HEK293 (cell line): ENCODE measurements around the gene KLF4.

Experiments
- CTCF ChIA-PET: fragments of 350-600 bp; formaldehyde crosslinking; extraction: SDS; loops from one replicate; lab custom pipeline; 2021; ENCODE audit warnings: antibody characterized with exemption; lab: Yijun Ruan, JAX
- POLR2A ChIA-PET: fragments of 300-600 bp; formaldehyde crosslinking; extraction: SDS; loops from one replicate; lab custom pipeline; 2020; ENCODE audit warnings: antibody characterized with exemption, inconsistent platforms; lab: Yijun Ruan, JAX
- H3K27ac ChIP-seq: fragments of 200-500 bp; sonication (Bioruptor generic); 2 replicates; pipeline ENCODE4 v1.5.1; 2014; ENCODE audit warnings: low read depth, low read length, control low read depth, inconsistent platforms; ENCODE audit errors: extremely low read depth
- H3K36me3 ChIP-seq, 2 experiments: fragments of 200-500 bp in 1 of 2; sonication (Bioruptor generic) in 1 of 2; 1 replicate in 1 of 2; 2 replicates in 1 of 2; pipeline ENCODE4 v1.5.1; 2014 to 2017; ENCODE audit warnings: inconsistent platforms in 2 of 2, low read length in 2 of 2; ENCODE audit not compliant: control insufficient read depth in 2 of 2, insufficient read depth in 1 of 2
- H3K4me1 ChIP-seq: fragments of 200-500 bp; sonication (Bioruptor generic); 2 replicates; pipeline ENCODE4 v1.5.1; 2014; ENCODE audit warnings: mild to moderate bottlenecking, low read length, inconsistent platforms; ENCODE audit not compliant: control insufficient read depth, insufficient read depth
- H3K4me3 ChIP-seq: 2 replicates; pipeline ENCODE4 v1.5.1; 2011; ENCODE audit warnings: low read depth, mild to moderate bottlenecking, control low read depth, low read length, moderate library complexity
- H3K9me3 ChIP-seq: fragments of 200-500 bp; sonication (Bioruptor generic); 2 replicates; pipeline ENCODE4 v1.5.1; 2014; ENCODE audit warnings: low read depth, low read length, inconsistent platforms; ENCODE audit not compliant: control insufficient read depth, insufficient read depth
- HIC1 ChIP-seq: fragments of 450-650 bp; formaldehyde crosslinking; IDR thresholded peaks from 2 replicates; pipeline ENCODE4 v1.5.1; 2016; ENCODE audit warnings: missing biosample characterization, missing genetic modification characterization
- HOXD13 ChIP-seq: sonication (generic); formaldehyde crosslinking; IDR thresholded peaks from 2 replicates; pipeline ENCODE4 v1.8.0; 2022; ENCODE audit warnings: missing genetic modification reagents, borderline replicate concordance
- KLF10 ChIP-seq: fragments of 450-650 bp; IDR thresholded peaks from 2 replicates; pipeline ENCODE4 v1.5.1; 2018; ENCODE audit warnings: missing biosample characterization, mild to moderate bottlenecking, missing genetic modification characterization
- YY1 ChIP-seq: fragments of 450-650 bp; formaldehyde crosslinking; IDR thresholded peaks from 2 replicates; pipeline ENCODE4 v1.5.1; 2018; ENCODE audit warnings: missing biosample characterization, missing genetic modification characterization
- ZBTB17 ChIP-seq: fragments of 450-650 bp; formaldehyde crosslinking; IDR thresholded peaks from 2 replicates; pipeline ENCODE4 v1.5.1; 2016; ENCODE audit warnings: missing biosample characterization, missing genetic modification characterization
- ZBTB8A ChIP-seq: fragments of 450-650 bp; formaldehyde crosslinking; IDR thresholded peaks from 2 replicates; pipeline ENCODE4 v1.5.1; 2016; ENCODE audit warnings: missing biosample characterization, missing genetic modification characterization
- ZEB2 ChIP-seq: fragments of 450-650 bp; formaldehyde crosslinking; IDR thresholded peaks from 2 replicates; pipeline ENCODE4 v1.5.1; 2016; ENCODE audit warnings: missing biosample characterization, missing genetic modification characterization
- ZIC2 ChIP-seq: fragments of 450-650 bp; formaldehyde crosslinking; IDR thresholded peaks from 2 replicates; pipeline ENCODE4 v1.5.1; 2016; ENCODE audit warnings: missing biosample characterization, missing genetic modification characterization
- ZNF157 ChIP-seq: fragments of 450-650 bp; formaldehyde crosslinking; IDR thresholded peaks from 2 replicates; pipeline ENCODE4 v1.5.1; 2016; ENCODE audit warnings: missing biosample characterization, missing genetic modification characterization
- ZNF2 ChIP-seq: fragments of 450-650 bp; formaldehyde crosslinking; IDR thresholded peaks from 2 replicates; pipeline ENCODE4 v1.5.1; 2016; ENCODE audit warnings: missing biosample characterization, missing genetic modification characterization
- ZNF223 ChIP-seq: fragments of 450-650 bp; formaldehyde crosslinking; IDR thresholded peaks from 2 replicates; pipeline ENCODE4 v1.5.1; 2016; ENCODE audit warnings: missing biosample characterization, missing genetic modification characterization
- ZNF341 ChIP-seq: fragments of 450-650 bp; formaldehyde crosslinking; IDR thresholded peaks from 2 replicates; pipeline ENCODE4; 2016; ENCODE audit warnings: low read depth, missing biosample characterization, missing genetic modification characterization
- ZNF354C ChIP-seq: fragments of 450-650 bp; formaldehyde crosslinking; IDR thresholded peaks from 2 replicates; pipeline ENCODE4 v1.5.1; 2016; ENCODE audit warnings: missing biosample characterization, missing genetic modification characterization, low read depth, borderline replicate concordance
- ZNF398 ChIP-seq: fragments of 450-650 bp; formaldehyde crosslinking; IDR thresholded peaks from 2 replicates; pipeline ENCODE4 v1.5.1; 2017; ENCODE audit warnings: missing biosample characterization, missing genetic modification characterization
- ZNF501 ChIP-seq: fragments of 450-650 bp; formaldehyde crosslinking; IDR thresholded peaks from 2 replicates; pipeline ENCODE4 v1.5.1; 2016; ENCODE audit warnings: missing biosample characterization, missing genetic modification characterization
- ZNF560 ChIP-seq: fragments of 450-650 bp; formaldehyde crosslinking; IDR thresholded peaks from 2 replicates; pipeline ENCODE4 v1.5.1; 2017; ENCODE audit warnings: missing biosample characterization, missing genetic modification characterization, borderline replicate concordance
- ZNF561 ChIP-seq: fragments of 450-650 bp; IDR thresholded peaks from 2 replicates; pipeline ENCODE4 v1.5.1; 2018; ENCODE audit warnings: missing biosample characterization, missing genetic modification characterization, borderline replicate concordance
- ZNF629 ChIP-seq: fragments of 450-650 bp; formaldehyde crosslinking; IDR thresholded peaks from 2 replicates; pipeline ENCODE4 v1.5.1; 2017; ENCODE audit warnings: missing biosample characterization, missing genetic modification characterization
- ZNF664 ChIP-seq: fragments of 450-650 bp; formaldehyde crosslinking; IDR thresholded peaks from 2 replicates; pipeline ENCODE4 v1.5.1; 2016; ENCODE audit warnings: missing biosample characterization, missing genetic modification characterization
- ZNF692 ChIP-seq: fragments of 450-650 bp; formaldehyde crosslinking; IDR thresholded peaks from 2 replicates; pipeline ENCODE4 v1.5.1; 2016; ENCODE audit warnings: missing biosample characterization, missing genetic modification characterization
- ZNF701 ChIP-seq: fragments of 450-650 bp; formaldehyde crosslinking; IDR thresholded peaks from 2 replicates; pipeline ENCODE4 v1.5.1; 2016; ENCODE audit warnings: missing biosample characterization, missing genetic modification characterization
- ZNF76 ChIP-seq: fragments of 450-650 bp; formaldehyde crosslinking; IDR thresholded peaks from 2 replicates; pipeline ENCODE4; 2016; ENCODE audit warnings: low read depth, missing biosample characterization, missing genetic modification characterization, borderline replicate concordance
- ZSCAN30 ChIP-seq: fragments of 450-650 bp; IDR thresholded peaks from 2 replicates; pipeline ENCODE4 v1.5.1; 2018; ENCODE audit warnings: missing biosample characterization, mild to moderate bottlenecking, missing genetic modification characterization, moderate library complexity
- TF ChIP-seq, protein P1 (sequence below): fragments of 450-650 bp; formaldehyde crosslinking; IDR thresholded peaks from 2 replicates; pipeline ENCODE4 v1.5.1; 2016; ENCODE audit warnings: missing biosample characterization, missing genetic modification characterization
- TF ChIP-seq, protein P2 (sequence below): fragments of 450-650 bp; formaldehyde crosslinking; IDR thresholded peaks from 2 replicates; pipeline ENCODE4 v1.5.1; 2016; ENCODE audit warnings: missing biosample characterization, missing genetic modification characterization
- TF ChIP-seq, protein P3 (sequence below): fragments of 450-650 bp; formaldehyde crosslinking; optimal IDR thresholded peaks from 2 replicates; pipeline ENCODE3; 2016; ENCODE audit warnings: missing biosample characterization, mild to moderate bottlenecking, missing genetic modification characterization

KLF4 gene

DNA sequence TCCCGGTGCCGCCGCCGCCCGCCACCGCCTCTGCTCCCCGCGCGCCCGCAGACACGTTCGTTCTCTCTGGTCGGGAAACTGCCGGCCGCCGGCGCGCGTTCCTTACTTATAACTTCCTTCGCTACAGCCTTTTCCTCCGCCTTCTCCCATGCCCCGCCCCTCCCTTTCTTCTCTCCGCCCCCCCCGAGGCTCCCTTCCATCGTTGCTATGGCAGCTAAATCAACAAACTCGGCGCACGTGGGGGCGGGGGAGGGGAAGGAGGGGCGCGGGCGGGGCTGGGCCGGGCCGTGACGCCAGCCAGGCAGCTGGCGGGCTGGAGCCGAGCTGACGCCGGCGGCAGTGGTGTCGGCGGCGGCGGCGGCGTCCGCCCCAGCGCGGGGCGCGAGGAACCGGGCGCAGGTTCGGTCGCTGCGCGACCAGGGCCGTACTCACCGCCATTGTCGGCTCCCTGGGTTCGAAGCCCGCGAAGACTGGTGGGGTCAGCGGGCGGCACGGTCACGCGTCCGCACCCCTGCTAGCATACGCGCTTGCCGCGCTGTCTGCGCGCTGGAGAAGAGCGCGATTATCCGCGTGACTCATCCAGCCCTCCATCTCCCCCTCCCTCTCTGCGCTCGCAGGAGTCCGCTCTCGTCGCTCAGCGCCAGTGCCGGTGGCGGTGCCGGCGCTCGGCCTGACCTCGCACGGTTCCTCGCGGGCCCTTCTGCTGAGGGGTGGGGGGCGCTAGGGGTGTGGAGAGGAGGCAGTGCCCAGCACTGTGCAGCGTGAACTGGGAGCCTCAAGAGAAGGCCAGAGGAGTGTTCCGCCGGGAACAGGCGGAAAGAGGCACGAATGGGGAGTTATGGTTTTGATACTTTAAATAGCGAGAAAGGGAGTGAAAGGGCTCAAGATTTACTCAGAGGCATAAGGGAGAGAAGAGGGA is at the start of gene KLF4:
Gene KLF4, minus strand, starts transcription at position 83 of the 919 bp plus-strand sequence. CDS start 597 bp downstream, outside the sequence.
- H3K4me3 ChIP-seq: peak within 1 kb of the TSS; percentile 51
- no peaks in the 10 kb centered on the region for H3K4me1 ChIP-seq
- H3K27ac ChIP-seq: peak within 1 kb of the TSS; percentile 81
- no peaks in the 10 kb centered on the region for H3K9me3 ChIP-seq
- peaks cover 0 to 31% of the 10 kb centered on the region in 2 experiments; a peak in 1 of 3 replicates for H3K36me3 ChIP-seq
- CTCF ChIA-PET: interaction anchor here (1.2 kb wide), 1 partner anchor 1076 kb away, joined by 3 read pairs; no protein-coding TSS in a partner anchor
- POLR2A ChIA-PET: interaction anchor here (0.5 to 1.3 kb wide), 22 partner anchors 15 to 1870 kb away, joined by 3 to 7 read pairs (median 4); partner anchors contain the start of gene RAD23B
- TF ChIP-seq ZNF561 (tag by site-specific recombination) (peak; percentile 75; the same call in 1 of the 2 replicates), ZSCAN30 (tag by site-specific recombination) (peak; percentile 23; the same call in 1 of the 2 replicates), ZIC2 (tag by site-specific recombination) (peak; percentile 60), ZNF501 (tag by site-specific recombination) (peak; percentile 60), ZBTB17 (tag by site-specific recombination) (peak; percentile 94), ZNF701 (tag by site-specific recombination) (no peak), ZNF398 (tag by site-specific recombination) (peak; percentile 18; the same call in 1 of the 2 replicates), ZNF629 (tag by site-specific recombination) (peak; percentile 71), YY1 (tag by site-specific recombination) (peak; percentile 54), ZNF157 (no peak), HOXD13 (CRISPR knock-in tag) (no peak), ZEB2 (tag by site-specific recombination) (peak; percentile 67), ZNF2 (tag by site-specific recombination) (no peak), HIC1 (tag by site-specific recombination) (peak; percentile 56; the same call in 1 of the 2 replicates), ZNF341 (tag by site-specific recombination) (0 out of 2 replicates have a peak, but pooled peaks have one; percentile 16), ZNF692 (tag by site-specific recombination) (peak; percentile 75; the same call in 1 of the 2 replicates), ZNF354C (no peak), ZNF223 (tag by site-specific recombination) (no peak), ZNF664 (tag by site-specific recombination) (no peak), ZNF560 (tag by site-specific recombination) (no peak), KLF10 (tag by site-specific recombination) (peak; percentile 79; the same call in 1 of the 2 replicates), ZNF76 (tag by site-specific recombination) (no peak; the same call in 1 of the 2 replicates), ZBTB8A (tag by site-specific recombination) (peak; percentile 88)
- TF ChIP-seq, protein P1, sequence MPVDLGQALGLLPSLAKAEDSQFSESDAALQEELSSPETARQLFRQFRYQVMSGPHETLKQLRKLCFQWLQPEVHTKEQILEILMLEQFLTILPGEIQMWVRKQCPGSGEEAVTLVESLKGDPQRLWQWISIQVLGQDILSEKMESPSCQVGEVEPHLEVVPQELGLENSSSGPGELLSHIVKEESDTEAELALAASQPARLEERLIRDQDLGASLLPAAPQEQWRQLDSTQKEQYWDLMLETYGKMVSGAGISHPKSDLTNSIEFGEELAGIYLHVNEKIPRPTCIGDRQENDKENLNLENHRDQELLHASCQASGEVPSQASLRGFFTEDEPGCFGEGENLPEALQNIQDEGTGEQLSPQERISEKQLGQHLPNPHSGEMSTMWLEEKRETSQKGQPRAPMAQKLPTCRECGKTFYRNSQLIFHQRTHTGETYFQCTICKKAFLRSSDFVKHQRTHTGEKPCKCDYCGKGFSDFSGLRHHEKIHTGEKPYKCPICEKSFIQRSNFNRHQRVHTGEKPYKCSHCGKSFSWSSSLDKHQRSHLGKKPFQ (tag by site-specific recombination): no peak
- TF ChIP-seq, protein P2, sequence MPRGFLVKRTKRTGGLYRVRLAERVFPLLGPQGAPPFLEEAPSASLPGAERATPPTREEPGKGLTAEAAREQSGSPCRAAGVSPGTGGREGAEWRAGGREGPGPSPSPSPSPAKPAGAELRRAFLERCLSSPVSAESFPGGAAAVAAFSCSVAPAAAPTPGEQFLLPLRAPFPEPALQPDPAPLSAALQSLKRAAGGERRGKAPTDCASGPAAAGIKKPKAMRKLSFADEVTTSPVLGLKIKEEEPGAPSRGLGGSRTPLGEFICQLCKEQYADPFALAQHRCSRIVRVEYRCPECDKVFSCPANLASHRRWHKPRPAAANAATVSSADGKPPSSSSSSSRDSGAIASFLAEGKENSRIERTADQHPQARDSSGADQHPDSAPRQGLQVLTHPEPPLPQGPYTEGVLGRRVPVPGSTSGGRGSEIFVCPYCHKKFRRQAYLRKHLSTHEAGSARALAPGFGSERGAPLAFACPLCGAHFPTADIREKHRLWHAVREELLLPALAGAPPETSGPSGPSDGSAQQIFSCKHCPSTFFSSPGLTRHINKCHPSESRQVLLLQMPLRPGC: peak; percentile 47; the same call in 1 of the 2 replicates
- TF ChIP-seq, protein P3, sequence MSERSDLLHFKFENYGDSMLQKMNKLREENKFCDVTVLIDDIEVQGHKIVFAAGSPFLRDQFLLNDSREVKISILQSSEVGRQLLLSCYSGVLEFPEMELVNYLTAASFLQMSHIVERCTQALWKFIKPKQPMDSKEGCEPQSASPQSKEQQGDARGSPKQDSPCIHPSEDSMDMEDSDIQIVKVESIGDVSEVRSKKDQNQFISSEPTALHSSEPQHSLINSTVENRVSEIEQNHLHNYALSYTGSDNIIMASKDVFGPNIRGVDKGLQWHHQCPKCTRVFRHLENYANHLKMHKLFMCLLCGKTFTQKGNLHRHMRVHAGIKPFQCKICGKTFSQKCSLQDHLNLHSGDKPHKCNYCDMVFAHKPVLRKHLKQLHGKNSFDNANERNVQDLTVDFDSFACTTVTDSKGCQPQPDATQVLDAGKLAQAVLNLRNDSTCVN (tag by site-specific recombination): peak; percentile 92
